HG02852 (cell line): ENCODE measurements around the gene PAK2.
"Not testable (repeated sequence)": the region's sequence is repeated elsewhere in the genome, so short reads cannot be mapped to it uniquely, and the experiment has no call there.

Source experiments
- ATAC-seq: cut with Tn5 transposase; IDR thresholded peaks from one replicate; pipeline ENCODE4 v1.9.1; 2021; ENCODE audit warnings: mild to moderate bottlenecking, moderate library complexity; ENCODE audit not compliant: unreplicated experiment

Gene PAK2

DNA sequence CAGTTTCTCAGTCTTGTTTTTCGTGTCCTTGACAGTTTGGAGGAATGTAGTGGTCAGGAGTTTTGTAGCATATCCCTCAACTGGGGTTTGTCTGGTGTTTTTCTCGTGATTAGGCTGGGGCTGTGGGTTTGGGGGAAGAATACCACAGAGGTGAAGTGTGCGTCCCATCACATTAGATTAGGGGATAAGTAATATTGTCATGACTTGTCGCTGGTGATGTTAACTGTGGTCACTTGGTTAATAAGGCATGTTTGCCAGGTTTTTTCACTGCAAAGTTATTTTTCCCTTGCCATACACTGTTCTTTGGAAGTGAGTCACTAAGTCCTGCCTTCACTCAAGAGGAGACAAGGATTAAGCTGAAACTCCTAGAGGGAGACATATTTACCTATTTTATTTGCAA is 39.1 kb downstream of the PAK2 start:
- ATAC-seq = no peak

DNA sequence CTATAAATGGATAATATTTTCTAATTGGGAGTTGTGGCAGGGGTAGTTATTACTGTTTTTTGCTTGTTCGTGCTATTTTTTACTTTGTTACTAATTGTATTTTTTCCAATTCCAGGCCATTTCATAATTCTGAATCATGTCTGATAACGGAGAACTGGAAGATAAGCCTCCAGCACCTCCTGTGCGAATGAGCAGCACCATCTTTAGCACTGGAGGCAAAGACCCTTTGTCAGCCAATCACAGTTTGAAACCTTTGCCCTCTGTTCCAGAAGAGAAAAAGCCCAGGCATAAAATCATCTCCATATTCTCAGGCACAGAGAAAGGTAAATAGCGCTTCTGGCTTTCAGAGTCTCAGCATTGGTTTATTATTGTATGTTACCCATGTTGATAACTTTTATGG is 42.9 kb downstream of the PAK2 start:
- ATAC-seq = no peak

DNA sequence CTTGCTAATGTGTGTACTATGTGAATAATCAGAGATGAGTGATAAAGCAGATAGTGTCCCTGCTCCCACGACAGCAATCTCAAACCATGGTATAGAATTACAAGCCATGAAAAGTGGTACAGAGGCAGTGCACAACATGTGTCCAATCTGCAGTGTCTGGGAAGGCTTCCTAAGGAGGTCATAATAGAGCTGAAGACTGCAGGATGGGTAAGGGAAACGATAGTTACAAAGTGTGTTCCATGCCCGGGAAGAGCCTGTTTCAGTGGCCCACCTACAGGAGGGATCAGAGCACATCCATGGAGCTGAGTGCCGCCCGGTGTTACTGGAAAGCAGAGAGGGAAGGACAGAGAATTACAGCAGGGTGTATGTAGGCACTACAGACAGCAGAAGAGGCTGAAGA is 48.9 kb downstream of the PAK2 start:
- ATAC-seq = no peak

DNA sequence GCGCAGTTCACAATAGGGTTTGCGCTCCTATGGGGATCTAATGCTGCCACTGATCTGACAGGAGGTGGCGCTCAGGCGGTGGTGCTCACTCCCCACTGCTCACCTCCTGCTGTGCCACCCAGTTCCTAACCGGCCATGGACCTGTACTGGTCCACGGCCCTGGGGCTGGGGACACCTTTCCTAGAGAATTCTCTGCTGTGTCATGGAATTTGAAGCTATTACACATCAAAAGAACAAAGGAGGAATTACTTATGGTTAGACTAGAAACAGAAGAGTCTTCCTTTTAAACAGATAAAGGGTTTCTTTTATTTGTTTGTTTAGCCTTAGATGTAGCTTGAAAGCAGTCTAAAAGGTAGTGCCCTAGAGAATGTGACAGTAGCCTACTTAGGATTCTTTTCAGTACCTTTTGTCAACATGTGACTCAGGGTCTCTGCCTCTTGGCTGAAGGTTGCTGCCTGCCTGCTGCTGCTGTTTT is 50.3 kb downstream of the PAK2 start:
- ATAC-seq = no peak

DNA sequence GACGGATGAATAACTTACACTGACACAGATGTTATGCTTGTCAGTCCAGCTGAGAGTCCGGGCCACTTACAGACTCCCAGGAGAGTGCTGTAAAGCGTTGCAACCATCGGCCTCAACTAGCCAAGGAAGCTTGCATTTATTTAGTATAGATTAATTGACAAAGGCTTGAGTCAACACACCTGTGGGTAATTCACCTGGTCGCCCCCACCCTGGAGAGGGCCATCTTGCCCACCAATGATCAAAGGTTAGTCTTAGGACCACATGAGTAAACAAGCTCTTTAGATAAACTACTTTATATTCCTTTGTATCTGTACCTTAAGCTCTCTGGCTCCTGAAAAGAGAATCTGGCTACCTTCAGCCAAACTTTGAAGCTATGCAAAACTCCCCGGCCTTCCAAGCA is 51.0 kb downstream of the PAK2 start:
- ATAC-seq = no peak

DNA sequence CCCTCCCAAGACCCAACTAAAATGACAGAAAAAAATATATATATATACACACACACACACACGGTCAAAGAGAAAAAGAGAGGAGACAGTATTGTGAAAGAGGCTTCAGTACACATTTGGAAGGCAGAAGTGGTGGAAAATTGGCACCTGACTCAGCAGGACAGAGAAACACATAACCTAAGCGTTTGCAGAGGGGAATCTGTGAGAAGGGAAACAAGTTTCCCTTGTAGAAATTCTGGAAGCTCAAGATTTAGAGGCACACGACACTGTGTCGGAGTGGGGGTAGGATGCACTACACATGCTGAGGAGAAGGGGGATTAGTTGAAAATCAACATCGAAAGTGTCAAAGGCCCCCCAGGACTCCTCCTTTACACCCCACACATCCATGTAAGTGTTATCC is 53.1 kb downstream of the PAK2 start:
- ATAC-seq = no peak

DNA sequence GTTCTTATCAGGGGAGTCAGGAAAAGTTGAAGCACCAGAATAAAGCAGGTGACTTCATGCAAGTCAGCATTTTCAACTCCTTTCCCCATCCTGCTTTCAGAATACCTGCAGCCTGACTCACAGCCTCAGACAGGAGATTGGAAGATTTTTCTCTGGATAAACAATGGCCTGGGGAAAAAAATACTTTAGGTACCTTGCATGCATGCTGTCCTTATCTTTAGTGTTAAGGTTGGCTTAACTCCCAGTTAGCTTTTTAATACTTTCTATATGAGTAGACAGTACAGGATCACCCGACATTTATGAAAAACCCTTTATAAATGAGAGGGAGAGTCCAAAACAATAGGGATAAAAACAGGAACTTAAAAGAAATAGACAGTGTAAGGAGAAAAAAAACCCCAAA is 53.6 kb downstream of the PAK2 start:
- ATAC-seq = no peak

DNA sequence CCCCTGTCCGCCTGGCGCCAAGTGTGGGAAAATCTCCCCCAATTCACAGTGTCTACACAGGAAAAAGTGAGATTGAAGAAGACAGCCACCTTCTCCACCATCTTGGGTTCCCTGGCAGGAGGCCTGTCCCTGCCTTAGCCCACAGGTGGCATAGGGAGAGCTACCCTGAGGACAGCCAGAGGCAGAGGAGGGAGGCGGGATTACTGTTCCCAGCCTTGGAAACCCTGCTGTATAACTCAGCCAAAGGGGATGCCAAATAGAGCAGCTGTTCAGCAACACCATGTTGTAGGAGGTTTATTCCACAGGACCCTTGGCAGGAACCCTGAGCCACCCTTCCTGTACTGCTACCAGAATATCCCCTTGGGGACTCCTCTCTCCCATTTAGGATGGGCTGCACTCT is 54.8 kb downstream of the PAK2 start:
- no peak for ATAC-seq

DNA sequence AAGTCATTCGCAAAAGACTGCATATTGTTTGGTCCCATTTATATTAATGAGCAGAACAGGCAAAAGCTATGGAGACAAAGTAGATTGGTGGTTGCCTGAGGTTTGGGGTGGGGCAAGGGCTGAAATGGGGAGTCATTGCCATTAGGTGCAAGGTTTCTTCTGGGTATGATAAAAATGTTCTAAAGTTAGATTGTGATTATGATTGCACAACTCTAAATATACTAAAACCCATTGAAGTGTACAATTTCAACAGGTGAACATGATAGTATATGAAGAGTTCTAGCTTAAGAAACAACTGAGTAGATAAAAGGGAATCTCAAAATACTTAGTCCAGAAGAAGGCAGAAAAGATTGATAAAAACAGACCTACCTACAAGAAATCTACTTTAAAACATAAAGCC is 56.7 kb downstream of the PAK2 start:
- ATAC-seq = no peak

DNA sequence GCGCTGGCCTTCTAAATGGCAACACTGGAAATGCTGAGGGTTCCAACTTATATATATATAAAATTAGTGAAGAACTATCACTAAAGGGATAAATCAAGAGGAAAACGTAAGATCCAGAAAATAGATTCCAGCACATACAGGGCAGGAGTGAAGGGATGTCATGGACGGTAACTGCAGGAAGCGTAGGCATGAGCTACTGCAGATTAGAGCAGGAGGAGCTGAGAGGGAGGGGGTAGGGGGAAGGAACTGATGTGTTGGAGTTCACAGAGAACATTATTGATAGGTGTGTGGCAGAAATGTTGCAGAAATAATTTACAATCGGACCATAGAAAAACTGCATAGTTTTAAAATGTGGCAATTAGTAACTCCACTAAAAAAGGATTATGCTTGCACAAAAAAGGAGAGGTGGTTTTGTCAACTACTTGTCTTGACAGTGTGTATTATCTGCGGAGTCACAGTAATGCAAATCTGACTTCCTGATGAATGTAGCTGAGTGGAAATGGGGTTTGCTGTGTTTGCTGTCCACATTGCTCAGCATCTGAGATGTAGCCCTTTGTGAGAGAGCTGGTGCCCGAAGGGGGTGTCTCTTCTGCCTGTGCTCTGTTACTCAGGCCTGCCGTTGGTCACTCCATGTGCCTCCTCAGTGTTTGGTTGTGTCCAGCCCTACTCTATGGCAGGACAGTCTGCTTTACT is 61.2 kb downstream of the PAK2 start:
- no peak for ATAC-seq

DNA sequence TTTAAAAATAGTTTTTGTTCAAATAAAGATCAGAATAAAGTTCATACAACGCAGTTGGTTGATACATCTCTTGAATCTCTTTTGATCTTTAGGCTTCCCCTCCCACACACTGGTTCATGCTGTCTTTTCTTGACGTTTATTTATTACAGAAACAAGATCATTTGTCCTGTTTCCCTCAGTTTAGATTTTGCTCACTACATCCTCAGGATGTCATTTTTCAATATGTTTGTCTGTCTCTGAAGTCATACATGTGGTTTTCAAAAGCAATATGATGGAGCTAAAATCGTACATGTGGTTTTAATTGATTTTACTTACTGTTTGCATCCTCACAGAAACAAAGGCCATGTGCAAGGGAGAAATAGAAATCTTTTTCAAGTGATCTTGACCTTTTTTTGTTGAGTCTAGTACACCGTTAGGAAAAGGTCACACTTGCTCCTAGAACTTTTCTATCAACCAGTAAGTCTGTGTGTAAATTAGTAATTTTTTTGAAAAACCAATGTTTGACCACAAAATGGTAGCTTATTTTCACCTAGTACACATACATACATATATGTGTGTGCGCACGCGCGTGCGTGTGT is 64.3 kb downstream of the PAK2 start:
- no peak for ATAC-seq

DNA sequence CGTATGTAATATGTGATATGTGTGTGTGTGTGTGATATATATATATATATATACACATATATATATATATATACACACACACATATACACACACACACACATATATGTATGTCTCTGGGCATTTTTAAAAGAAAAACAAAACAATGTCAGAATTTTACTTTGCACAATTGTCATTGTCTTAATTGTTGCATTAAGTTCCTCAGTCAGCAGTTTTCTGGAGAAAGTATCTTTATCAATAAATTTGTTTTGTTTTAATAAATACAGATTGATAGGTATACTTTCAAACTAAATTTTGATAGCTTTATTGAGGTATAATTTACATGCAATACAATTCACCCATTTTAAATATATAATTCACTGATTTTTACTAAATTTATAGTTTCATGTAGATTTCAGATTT is 65.1 kb downstream of the PAK2 start:
- no peak for ATAC-seq

DNA sequence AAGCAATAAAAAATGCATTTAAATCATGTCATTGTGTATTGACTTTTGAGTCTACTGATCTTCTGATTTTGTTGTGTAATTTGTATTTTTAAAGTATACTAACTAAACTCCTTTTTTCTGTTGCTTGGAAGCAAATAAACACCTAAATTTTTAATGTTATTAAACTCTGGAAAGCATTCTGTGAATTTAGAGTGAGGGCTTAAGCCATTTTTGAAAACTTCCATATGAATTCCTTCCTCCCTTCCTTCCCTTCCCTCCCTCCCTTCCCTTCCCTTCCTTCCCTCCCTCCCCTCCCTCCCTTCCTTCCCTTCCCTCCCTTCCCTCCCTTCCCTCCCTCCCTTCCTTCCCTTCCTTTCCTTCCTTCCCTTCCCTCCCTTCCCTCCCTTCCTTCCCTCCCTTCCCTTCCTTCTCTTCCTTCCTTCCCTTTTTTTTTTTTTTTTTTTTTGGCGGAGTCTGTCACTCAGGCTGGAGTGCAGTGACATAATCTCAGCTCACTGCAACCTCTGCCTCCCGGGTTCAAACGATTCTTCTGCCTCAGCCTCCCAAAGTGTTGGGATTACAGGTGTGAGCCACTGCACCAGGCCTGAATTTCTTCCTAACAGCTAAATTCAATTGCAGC is 71.4 kb downstream of the PAK2 start:
- no peak for ATAC-seq

DNA sequence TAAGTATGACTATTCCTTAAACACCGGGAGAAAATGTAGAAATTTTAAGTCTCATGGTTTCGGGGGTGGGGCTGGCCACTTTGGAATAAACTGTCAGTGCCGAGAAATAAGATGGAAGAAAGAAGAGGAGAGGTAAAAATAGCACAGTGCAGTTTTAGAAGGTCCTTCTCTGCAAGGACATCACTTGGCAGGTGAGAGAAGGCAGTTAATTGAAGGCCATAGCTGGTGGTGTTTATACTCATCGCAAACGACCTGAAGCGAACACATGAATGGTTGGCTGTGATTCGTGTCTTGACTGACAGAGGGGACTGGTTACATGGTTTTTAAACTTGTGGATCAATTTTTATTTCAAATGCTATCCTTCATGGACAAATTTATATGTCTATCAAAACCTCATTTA is 73.2 kb downstream of the PAK2 start:
- no peak for ATAC-seq

DNA sequence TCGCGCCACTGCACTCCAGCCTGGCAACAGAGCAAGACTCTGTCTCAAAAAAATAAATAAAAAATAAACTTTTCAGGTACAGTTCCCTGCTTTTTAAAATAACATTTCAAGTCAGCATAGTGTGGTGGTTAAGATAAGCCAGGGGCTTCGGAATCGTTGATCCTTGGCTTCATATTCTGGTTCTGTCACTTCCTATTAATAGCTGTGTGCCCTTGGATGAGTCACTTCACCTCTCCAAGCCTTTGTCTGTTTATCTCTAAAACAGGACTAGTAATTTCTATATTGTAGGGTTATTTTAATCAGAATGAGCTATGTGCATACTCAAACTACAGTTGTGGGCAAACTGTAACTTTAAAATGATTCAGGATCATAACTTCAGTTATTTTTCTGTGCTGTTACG is 74.2 kb downstream of the PAK2 start:
- ATAC-seq = no peak

DNA sequence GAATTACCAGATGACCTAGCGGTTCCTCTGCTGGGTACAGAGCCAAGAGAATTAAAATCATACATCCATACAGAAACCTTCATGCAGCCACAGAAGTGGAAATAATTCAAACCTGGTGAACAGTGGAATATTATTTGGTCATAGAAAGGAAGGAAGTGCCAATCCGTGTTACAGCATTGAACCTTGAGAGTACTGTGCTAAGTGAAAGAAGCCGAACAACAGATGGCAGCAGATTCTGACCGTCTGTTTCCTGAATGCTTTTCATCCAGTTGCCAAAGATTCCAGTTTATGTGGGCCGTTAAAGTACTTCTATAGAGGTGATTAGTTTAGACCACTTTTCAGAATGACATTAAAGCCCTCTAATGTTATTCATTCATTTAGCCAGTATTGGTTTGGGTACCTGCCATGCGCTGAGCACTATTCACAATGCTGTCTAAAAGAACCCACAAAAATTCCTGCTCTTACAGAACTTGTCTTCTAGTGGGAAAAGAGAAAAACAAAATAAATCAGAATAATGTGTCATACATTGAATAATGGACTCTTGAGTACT is 82.2 kb downstream of the PAK2 start:
- no peak for ATAC-seq

DNA sequence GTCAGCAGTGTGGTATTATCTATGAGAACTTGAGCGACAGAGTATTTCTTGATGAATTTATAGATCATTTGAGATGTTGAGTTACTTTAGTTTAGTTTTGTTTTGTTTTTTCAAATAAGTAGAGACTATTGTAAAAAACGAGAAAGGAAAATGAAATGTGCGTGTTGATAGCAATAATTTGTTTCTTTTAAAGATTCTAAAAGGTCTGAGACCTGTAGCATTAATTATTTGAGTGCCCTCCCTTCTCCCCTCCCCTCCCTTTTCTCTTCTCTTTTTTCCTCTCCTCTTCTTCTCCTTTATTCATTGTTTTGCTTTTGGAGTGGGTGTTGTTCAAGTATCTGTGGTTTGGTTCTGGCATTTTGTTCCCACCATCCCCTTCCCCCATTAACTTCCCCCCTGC is 90.0 kb downstream of the PAK2 start:
- ATAC-seq = not testable (repeated sequence)

DNA sequence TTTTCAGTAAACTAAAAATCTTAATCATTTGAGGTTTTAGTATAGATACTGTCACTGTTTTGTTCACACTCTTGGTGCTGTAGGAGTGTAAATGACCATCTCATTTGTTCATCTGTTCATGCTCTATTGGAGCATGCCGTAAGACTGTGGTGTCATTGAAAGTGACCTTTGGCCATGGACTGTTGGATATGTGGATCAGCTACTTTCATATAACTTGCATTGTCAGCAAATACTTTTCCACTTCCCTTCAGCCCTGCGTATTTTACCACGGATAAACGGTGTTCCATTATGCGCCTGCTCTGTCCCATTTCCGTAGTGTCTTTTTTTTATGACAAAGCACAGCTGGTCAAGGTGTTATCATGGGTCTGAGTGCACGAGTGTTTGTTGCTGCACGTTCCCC is 95.4 kb downstream of the PAK2 start:
- ATAC-seq = no peak

DNA sequence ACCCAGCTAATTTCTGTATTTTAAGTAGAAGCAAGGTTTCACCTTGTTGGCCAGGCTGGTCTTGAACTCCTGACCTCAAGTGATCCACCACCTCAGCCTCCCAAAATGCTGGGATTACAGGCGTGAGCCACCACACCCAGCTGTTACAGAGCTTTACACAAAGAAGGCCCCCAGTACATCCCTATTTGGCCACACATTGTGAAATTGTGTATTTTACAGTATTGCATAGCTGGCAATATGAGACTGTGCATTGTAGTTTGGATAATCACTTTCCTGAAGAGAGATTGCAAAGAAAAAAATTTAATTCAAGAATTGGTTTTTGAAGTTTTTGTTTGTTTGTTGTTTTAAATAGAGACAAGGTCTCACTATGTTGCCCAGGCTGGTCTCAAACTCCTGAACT is 97.0 kb downstream of the PAK2 start:
- ATAC-seq = not testable (repeated sequence)

DNA sequence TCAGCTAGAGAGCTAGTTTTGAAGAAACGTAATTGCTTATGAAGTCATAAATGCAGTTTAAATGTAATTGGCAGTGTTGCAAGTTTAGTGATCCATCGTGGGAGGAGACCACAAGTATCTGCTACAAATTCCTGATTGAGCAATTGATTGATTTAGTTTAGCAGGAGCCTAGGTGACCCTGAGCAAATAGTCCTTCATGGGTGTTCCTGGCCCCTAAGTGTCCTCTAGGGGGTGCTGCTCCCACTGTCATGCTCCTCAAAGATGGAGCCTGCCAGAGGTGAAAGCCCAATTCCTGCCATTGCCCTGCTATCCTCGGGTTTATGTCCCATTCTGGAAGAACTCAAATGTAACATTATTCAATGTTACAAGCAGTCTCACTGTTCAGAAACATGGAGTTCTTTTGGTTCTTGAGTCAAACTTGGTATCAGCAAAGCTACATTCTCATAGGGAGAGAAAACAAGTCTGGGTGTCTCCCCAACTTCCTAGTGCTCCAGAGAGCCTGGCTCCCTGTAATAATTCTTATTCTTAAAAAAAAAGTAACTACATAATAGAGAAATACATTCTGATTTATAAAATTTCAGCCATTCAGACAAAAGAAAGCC is 98.3 kb downstream of the PAK2 start:
- ATAC-seq = no peak

DNA sequence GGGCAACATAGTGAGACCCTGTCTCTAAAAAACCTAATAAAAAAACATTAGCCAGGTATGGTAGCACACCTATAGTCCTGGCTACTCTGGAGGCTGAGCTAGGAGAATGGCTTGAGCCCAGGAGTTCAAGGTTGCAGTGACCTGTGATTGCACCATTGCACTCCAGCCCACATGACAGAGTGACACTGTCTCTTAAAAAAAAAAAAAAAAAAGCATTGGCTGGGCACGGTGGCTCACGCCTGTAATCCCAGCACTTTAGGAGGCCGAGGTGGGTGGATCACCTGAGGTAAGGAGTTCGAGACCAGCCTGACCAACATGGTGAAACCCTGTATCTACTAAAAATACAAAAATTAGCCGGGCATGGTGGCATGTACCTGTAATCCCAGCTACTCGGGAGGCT is 99.7 kb downstream of the PAK2 start:
- not testable (repeated sequence) for ATAC-seq
